ENCODE results near the gene PRKAG2.

The PRKAG2 gene

DNA sequence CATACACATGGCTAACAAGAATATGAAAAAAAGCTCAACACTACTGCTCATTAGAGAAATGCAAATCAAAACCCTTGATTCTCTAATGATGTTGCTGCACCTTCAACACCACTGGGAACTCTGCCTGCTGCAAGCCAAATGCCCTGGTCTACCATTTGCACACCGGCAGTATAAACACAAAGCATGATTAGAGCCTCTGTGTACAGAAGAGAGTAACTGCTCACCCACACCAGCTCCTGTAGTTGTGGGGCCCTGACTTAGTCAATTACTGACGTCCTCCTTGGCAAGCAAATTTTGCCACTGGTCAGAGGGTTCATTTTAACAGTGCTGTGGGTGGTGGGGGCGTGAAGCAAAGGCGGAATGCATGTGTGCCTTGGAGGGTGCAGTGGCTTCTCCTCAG is 261.1 kb downstream of the PRKAG2 start:
- no peak for DNase-seq (ENCODE audit: low read depth)
- TF ChIP-seq CTCF (IDR thresholded peaks at IDR 0.05; ENCODE audit: insufficient read depth, low read depth, low read length, missing control alignments) = no peak
- H3K4me3 ChIP-seq (ENCODE audit: low read length) = no peak overlapping the region

DNA sequence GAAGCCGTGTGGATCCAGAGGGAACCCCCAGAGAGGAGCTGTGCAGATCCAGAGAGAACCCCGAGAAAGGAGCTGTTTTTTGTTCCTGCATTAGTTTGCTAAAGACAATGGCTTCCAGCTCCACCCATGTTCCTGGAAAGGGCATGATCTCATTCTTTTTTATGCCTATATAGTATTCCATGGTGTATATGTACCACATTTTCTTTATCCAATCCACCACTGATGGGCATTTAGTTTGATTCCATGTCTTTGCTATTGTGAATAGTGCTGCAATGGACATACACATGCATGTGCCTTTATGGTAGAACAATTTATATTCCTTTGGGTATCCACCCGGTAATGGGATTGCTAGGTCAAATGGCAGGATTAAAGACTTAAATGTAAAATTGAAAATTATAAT is 261.9 kb downstream of the PRKAG2 start:
- TF ChIP-seq CTCF (IDR thresholded peaks at IDR 0.05; ENCODE audit: insufficient read depth, low read depth, low read length, missing control alignments) = no peak
- no peak for DNase-seq (ENCODE audit: low read depth)
- H3K4me3 ChIP-seq (ENCODE audit: low read length) = no peak overlapping the region

DNA sequence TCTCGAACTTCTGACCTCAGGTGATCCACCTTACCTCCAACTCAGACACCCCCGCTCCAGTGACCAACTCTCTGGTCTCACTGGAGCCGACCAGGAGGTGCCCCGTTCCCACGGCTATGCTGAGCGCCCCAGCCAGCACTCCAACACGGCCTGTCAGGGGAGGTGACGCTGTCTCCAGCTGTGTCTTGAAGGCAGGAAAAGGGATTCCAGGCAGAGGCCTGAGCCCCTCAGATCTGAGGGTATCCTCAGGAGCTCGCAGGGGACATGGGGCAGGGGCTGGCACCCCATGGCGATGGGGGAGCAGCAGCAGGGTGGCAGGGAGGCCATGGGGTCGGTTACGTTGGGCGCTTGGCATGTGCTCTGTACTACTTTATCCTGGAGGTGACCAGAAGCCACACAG is 262.9 kb downstream of the PRKAG2 start:
- DNase-seq (ENCODE audit: low read depth) = no peak
- no peak overlapping the region for H3K4me3 ChIP-seq (ENCODE audit: low read length)
- no peak for TF ChIP-seq CTCF (IDR thresholded peaks at IDR 0.05; ENCODE audit: insufficient read depth, low read depth, low read length, missing control alignments)

DNA sequence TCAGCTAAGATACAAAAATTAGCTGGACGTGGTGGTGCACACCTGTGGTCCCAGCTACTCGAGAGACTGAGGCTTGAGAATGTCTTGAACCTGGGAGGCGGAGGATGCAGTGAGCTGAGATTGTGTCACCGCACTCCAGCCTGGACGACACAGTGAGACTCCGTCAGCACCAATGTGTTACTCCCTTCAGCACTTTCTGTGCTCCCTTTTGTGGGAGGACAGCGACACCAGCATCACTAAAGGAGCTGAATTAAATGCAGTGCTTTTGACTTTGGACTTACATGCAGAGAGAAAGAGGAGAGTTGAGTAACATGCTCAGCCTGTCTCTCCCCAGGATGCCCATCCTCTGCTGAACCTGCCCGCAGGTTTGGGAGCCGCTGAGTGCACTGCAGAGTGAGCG is 265.0 kb downstream of the PRKAG2 start:
- no peak overlapping the region for H3K4me3 ChIP-seq (ENCODE audit: low read length)
- no peak for TF ChIP-seq CTCF (IDR thresholded peaks at IDR 0.05; ENCODE audit: insufficient read depth, low read depth, low read length, missing control alignments)
- no peak for DNase-seq (ENCODE audit: low read depth)

DNA sequence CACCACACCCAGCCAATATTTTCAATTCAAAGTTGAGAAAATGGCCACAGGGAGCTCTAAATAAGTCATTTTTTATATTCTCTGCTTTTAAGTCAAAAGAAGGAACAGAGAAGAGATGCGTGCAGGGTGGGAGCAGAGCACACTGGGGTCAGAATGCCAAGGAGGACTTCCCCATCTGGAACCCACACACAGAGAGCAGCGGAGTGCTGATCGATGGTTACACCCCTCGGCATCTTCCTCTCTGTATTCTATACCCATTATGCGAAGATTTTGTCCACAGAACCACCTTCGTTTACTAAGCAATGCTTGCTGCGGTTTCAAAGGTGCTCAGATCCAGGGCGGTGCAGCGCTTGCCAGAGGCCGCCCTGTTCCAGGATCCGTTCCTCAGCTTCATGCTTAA is 265.9 kb downstream of the PRKAG2 start:
- TF ChIP-seq CTCF (IDR thresholded peaks at IDR 0.05; ENCODE audit: insufficient read depth, low read depth, low read length, missing control alignments) = no peak
- no peak overlapping the region for H3K4me3 ChIP-seq (ENCODE audit: low read length)

GRCh38 chr7:151608031-151608551 is 268.8 kb downstream of the PRKAG2 start:
- TF ChIP-seq CTCF (IDR thresholded peaks at IDR 0.05; ENCODE audit: insufficient read depth, low read depth, low read length, missing control alignments) = no peak
- no peak overlapping the region for H3K4me3 ChIP-seq (ENCODE audit: low read length)
- peak; percentile 74 for DNase-seq (ENCODE audit: low read depth)

More for the DNA sequence above, 265.9 kb downstream of the PRKAG2 start:
- no peak for DNase-seq (ENCODE audit: low read depth)

DNA sequence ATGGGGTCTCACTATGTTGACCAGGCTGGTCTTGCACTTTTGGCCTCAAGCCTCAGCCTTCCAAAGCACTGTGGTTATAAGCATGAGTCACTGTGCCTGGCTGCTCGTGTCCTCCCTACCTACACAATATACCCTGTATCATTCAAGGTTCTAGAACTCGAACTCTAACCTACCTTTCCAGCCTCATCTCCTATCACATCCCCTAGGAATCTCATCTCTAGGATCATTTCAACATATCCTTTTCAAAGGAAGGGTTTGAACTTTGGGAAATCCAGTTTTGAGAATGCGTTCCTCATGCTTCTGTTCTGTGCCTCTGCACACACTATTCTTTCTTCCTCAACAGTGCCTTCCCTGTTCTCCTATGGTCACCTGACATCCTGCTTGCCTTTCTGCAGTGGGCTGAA is 269.4 kb downstream of the PRKAG2 start:
- TF ChIP-seq CTCF (IDR thresholded peaks at IDR 0.05; ENCODE audit: insufficient read depth, low read depth, low read length, missing control alignments) = no peak
- H3K4me3 ChIP-seq (ENCODE audit: low read length) = no peak overlapping the region
- DNase-seq (ENCODE audit: low read depth) = peak; percentile 41
